Amygdala (tissue), 56 donors: Measurements from ENCODE around the gene NUTM2B.
"Not testable (repeated sequence)": the region's sequence is repeated elsewhere in the genome, so short reads cannot be mapped to it uniquely, and the experiment has no call there.

Experiments used
- DNase-seq, 56 donors: peaks; one replicate each; lab custom pipeline; 2025; lab: John Stamatoyannopoulos, UW

NUTM2B gene

GRCh38 chr10:79744844-79745243 is 41.8 kb downstream of the NUTM2B start:
- DNase-seq, result not testable (repeated sequence)

- not testable (repeated sequence) for DNase-seq
Observed at GRCh38 chr10:79748510-79748909, 45.5 kb downstream of the NUTM2B start.

GRCh38 chr10:79753601-79754000 is 50.6 kb downstream of the NUTM2B start:
- DNase-seq, result not testable (repeated sequence)

- DNase-seq, result not testable (repeated sequence)
Observed at GRCh38 chr10:79758297-79758993, 55.4 kb downstream of the NUTM2B start.
